ENCODE data around the gene UCHL1. TPM values are rescaled to one million over a fixed set of nuclear protein-coding genes. Genes with fewer than 3 reads are reported as not detected.

The UCHL1 gene
- total RNA-seq, 1 donor from 2014 or later, result 1,012 TPM

DNA sequence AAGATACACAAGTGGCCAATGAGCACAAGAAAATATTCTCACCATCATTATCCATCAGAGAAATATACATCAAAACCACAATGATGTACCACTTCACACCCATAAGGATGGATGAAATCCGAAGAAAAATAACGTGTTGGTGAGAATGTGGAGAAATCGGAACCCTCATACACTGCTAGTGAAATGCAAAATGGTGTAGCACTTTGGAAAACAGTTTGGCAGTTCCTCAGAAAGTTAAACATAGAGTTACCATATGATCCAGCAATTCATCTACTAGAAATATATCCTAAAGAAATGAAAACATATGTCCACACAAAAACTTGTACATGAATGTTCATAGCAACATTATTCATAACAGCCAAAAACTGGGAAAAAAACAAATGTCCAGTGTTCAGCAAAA lies 23.9 kb upstream of the UCHL1 start:
- no peaks in the 10 kb centered on the region for H3K9me3 Mint-ChIP-seq (ENCODE audit: unreplicated experiment)
- H3K27me3 Mint-ChIP-seq (ENCODE audit: unreplicated experiment), result no peaks in the 10 kb centered on the region
- TF ChIP-seq, protein P1, sequence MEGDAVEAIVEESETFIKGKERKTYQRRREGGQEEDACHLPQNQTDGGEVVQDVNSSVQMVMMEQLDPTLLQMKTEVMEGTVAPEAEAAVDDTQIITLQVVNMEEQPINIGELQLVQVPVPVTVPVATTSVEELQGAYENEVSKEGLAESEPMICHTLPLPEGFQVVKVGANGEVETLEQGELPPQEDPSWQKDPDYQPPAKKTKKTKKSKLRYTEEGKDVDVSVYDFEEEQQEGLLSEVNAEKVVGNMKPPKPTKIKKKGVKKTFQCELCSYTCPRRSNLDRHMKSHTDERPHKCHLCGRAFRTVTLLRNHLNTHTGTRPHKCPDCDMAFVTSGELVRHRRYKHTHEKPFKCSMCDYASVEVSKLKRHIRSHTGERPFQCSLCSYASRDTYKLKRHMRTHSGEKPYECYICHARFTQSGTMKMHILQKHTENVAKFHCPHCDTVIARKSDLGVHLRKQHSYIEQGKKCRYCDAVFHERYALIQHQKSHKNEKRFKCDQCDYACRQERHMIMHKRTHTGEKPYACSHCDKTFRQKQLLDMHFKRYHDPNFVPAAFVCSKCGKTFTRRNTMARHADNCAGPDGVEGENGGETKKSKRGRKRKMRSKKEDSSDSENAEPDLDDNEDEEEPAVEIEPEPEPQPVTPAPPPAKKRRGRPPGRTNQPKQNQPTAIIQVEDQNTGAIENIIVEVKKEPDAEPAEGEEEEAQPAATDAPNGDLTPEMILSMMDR (IDR thresholded peaks at IDR 0.05; ENCODE audit: partially characterized antibody, unreplicated experiment), result no peak
- H3K4me1 Mint-ChIP-seq (ENCODE audit: low read depth, unreplicated experiment), result no peaks in the 10 kb centered on the region
- DNase-seq, result no peak
- no peaks in the 10 kb centered on the region for H3K36me3 Mint-ChIP-seq (ENCODE audit: unreplicated experiment)
- no peak overlapping the region for H3K4me3 Mint-ChIP-seq (ENCODE audit: unreplicated experiment)
- H3K27ac Mint-ChIP-seq (ENCODE audit: unreplicated experiment), result no peak overlapping the region

DNA sequence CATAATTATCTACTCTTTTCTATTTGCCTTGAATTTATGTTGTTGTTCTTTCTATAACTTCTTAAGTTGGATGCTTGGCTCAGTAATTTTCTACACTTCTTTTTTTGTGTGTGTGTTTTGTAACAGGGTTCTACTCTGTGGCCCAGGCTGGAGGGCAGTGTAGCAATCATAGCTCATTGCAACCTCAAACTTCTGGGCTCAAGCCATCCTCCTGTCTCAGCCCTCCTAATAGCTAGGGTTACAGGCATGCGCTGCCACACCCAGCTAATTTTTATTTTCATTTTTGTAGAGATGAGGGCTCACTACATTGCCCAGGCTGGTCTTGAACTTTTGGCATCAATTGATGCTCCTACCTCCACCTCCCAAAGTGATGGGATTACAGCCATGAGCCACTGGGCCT lies 20.7 kb upstream of the UCHL1 start:
- H3K4me1 Mint-ChIP-seq (ENCODE audit: low read depth, unreplicated experiment), result no peaks in the 10 kb centered on the region
- no peaks in the 10 kb centered on the region for H3K9me3 Mint-ChIP-seq (ENCODE audit: unreplicated experiment)
- TF ChIP-seq, protein P1 (IDR thresholded peaks at IDR 0.05; ENCODE audit: partially characterized antibody, unreplicated experiment), result no peak
- DNase-seq, result no peak
- no peaks in the 10 kb centered on the region for H3K27me3 Mint-ChIP-seq (ENCODE audit: unreplicated experiment)
- no peaks in the 10 kb centered on the region for H3K36me3 Mint-ChIP-seq (ENCODE audit: unreplicated experiment)
- H3K4me3 Mint-ChIP-seq (ENCODE audit: unreplicated experiment), result no peak overlapping the region
- no peak overlapping the region for H3K27ac Mint-ChIP-seq (ENCODE audit: unreplicated experiment)

DNA sequence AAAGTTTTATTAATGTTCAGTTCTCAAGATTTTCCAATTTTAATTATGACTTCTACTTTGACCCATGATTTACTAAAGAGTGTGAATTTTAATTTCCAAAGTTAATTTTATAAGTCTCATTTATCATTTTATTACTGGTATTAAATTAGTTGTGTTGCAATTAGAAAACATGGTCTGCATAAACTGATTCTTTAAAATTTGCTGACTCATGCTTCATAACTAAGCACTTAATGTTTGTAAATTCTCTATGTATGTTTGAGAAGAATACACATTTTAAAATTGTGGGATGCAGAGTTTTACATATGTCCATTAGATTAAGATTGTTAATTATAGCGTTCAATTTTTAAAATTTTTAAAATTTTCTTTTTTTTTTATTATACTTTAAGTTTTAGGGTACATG lies 20.2 kb upstream of the UCHL1 start:
- no peak for DNase-seq
- Mint-ChIP-seq H3K4me1 (ENCODE audit: low read depth, unreplicated experiment) (no peaks in the 10 kb centered on the region), H3K27ac (ENCODE audit: unreplicated experiment) (no peak overlapping the region), H3K4me3 (ENCODE audit: unreplicated experiment) (no peak overlapping the region), H3K36me3 (ENCODE audit: unreplicated experiment) (no peaks in the 10 kb centered on the region), H3K9me3 (ENCODE audit: unreplicated experiment) (no peaks in the 10 kb centered on the region), H3K27me3 (ENCODE audit: unreplicated experiment) (no peaks in the 10 kb centered on the region)
- TF ChIP-seq, protein P1 (IDR thresholded peaks at IDR 0.05; ENCODE audit: partially characterized antibody, unreplicated experiment), result no peak

DNA sequence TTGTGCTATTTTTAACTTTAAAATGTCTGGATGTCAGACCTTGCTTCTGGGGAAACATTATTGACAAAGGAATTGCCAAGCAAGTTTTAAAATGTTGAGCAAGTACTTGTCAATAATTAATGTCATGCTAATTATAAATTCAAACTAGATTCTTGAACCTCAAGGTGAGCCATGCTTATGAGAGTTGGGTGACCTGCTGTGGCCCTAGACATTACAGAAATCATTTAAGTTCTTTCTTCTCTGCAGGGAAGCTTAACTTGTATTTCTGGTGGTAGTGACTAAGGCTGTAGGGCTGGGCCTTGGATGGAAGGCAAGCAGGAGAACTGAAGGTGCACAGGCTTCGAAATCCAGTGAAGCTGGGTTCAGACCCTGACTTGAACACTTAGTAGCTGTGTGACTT lies 14.8 kb upstream of the UCHL1 start:
- Mint-ChIP-seq H3K9me3 (ENCODE audit: unreplicated experiment) (no peaks in the 10 kb centered on the region), H3K27ac (ENCODE audit: unreplicated experiment) (no peak overlapping the region), H3K4me1 (ENCODE audit: low read depth, unreplicated experiment) (no peaks in the 10 kb centered on the region), H3K36me3 (ENCODE audit: unreplicated experiment) (no peaks in the 10 kb centered on the region), H3K27me3 (ENCODE audit: unreplicated experiment) (peaks cover 2% of the 10 kb centered on the region), H3K4me3 (ENCODE audit: unreplicated experiment) (no peak overlapping the region)
- no peak for DNase-seq
- TF ChIP-seq, protein P1 (IDR thresholded peaks at IDR 0.05; ENCODE audit: partially characterized antibody, unreplicated experiment), result no peak

DNA sequence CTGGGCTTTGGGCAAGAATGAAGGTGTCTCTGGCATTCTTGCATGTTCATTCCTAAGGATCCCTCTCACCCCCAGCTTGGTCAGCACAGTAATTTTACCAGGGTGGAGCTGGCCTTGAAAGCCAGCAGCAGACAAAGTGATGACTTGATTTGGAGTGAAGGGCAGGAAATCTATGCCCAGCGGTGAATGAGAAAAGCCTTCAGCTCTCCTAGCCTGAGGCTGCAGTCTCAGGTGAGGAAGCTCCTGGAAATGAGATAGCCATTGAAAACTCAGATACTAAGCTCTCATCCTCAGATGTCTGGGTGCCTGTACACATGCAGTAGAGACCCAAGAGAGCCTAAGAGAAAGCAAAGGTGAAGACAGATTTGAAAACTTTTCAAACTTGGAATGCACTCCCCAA lies 10.7 kb upstream of the UCHL1 start:
- Mint-ChIP-seq H3K27me3 (ENCODE audit: unreplicated experiment) (peaks cover 6% of the 10 kb centered on the region), H3K9me3 (ENCODE audit: unreplicated experiment) (no peaks in the 10 kb centered on the region), H3K4me1 (ENCODE audit: low read depth, unreplicated experiment) (no peaks in the 10 kb centered on the region), H3K27ac (ENCODE audit: unreplicated experiment) (no peak overlapping the region), H3K4me3 (ENCODE audit: unreplicated experiment) (no peak overlapping the region), H3K36me3 (ENCODE audit: unreplicated experiment) (no peaks in the 10 kb centered on the region)
- no peak for DNase-seq
- TF ChIP-seq, protein P1 (IDR thresholded peaks at IDR 0.05; ENCODE audit: partially characterized antibody, unreplicated experiment), result no peak

Data from glutamatergic neuron (in vitro differentiated cells).